Stimulated activated CD4-positive, alpha-beta T cell treated with anti-CD3 and anti-CD28 coated beads, Interleukin-1b, Interleukin-23, amount 100 ng/mL, for 48 hours (primary cell): ENCODE data around the gene CLCA1.

Experiments
- DNase-seq: peaks from one replicate; pipeline ENCODE4 v3.0.0-alpha.2; 2020

CLCA1 gene

GRCh38 chr1:86468501-86468977 is at the start of gene CLCA1:
CLCA1 (plus strand) TSS chr1:86468927; CDS start chr1:86468972, 45 bp downstream.
- no peak for DNase-seq

- DNase-seq, result peak; percentile 15
These were observed 49.3 kb upstream of the CLCA1 start for GRCh38 chr1:86419277-86419903.

GRCh38 chr1:86421601-86422280 is 47.0 kb upstream of the CLCA1 start:
- DNase-seq, result no peak

GRCh38 chr1:86423473-86423872 is 45.3 kb upstream of the CLCA1 start:
- no peak for DNase-seq

GRCh38 chr1:86423873-86424272 is 44.9 kb upstream of the CLCA1 start, which contains the start of gene CLCA2:
CLCA2 (plus strand) TSS chr1:86424171; CDS start chr1:86424248, 77 bp downstream.
- no peak for DNase-seq

- DNase-seq, result no peak
These were observed 39.5 kb upstream of the CLCA1 start for GRCh38 chr1:86429122-86429725.

GRCh38 chr1:86429835-86430234 is 38.9 kb upstream of the CLCA1 start:
- DNase-seq, result no peak

GRCh38 chr1:86430376-86430775 is 38.4 kb upstream of the CLCA1 start:
- no peak for DNase-seq

GRCh38 chr1:86434059-86434458 is 34.7 kb upstream of the CLCA1 start:
- no peak for DNase-seq

GRCh38 chr1:86435327-86435726 is 33.4 kb upstream of the CLCA1 start:
- DNase-seq, result no peak

- DNase-seq, result no peak
These were observed 32.7 kb upstream of the CLCA1 start for GRCh38 chr1:86436041-86436440.

GRCh38 chr1:86441581-86441980 is 27.1 kb upstream of the CLCA1 start:
- no peak for DNase-seq

GRCh38 chr1:86441997-86442396 is 26.7 kb upstream of the CLCA1 start:
- no peak for DNase-seq

- DNase-seq, result no peak
These were observed 22.8 kb upstream of the CLCA1 start for GRCh38 chr1:86445919-86446318.

- DNase-seq, result no peak
These were observed 21.4 kb upstream of the CLCA1 start for GRCh38 chr1:86447198-86447790.

GRCh38 chr1:86448670-86449069 is 20.1 kb upstream of the CLCA1 start:
- DNase-seq, result no peak

- DNase-seq, result no peak
These were observed 19.6 kb upstream of the CLCA1 start for GRCh38 chr1:86449103-86449502.

- no peak for DNase-seq
These were observed 17.9 kb upstream of the CLCA1 start for GRCh38 chr1:86450847-86451246.

GRCh38 chr1:86453664-86454063 is 15.1 kb upstream of the CLCA1 start:
- no peak for DNase-seq

- DNase-seq, result no peak
These were observed 13.7 kb upstream of the CLCA1 start for GRCh38 chr1:86455073-86455472.

GRCh38 chr1:86460998-86461397 is 7.7 kb upstream of the CLCA1 start:
- DNase-seq, result no peak

GRCh38 chr1:86461482-86461881 is 7.2 kb upstream of the CLCA1 start:
- DNase-seq, result no peak

GRCh38 chr1:86464819-86465218 is 3.9 kb upstream of the CLCA1 start:
- DNase-seq, result no peak
